H1 (cell line): ENCODE results near the gene AFAP1L2. TPM values are rescaled to one million over a fixed set of nuclear protein-coding genes. Genes with fewer than 3 reads are reported as not detected.

Experiments used
- CTCF ChIA-PET: fragments of 300-600 bp; sonication (Branson Sonifier 250); formaldehyde crosslinking; loops from one replicate; lab custom pipeline; 2021; ENCODE audit not compliant: partially characterized antibody; lab: Charles Lee
- POLR2A ChIA-PET: fragments of 300-600 bp; sonication (Branson Sonifier 250); formaldehyde crosslinking; loops from one replicate; lab custom pipeline; 2021; ENCODE audit warnings: inconsistent platforms; ENCODE audit not compliant: partially characterized antibody; lab: Charles Lee
- DNase-seq, 2 experiments: peaks; one replicate each; pipeline versions ENCODE4 v3.0.0 to v3.0.0-alpha.2; 2010 to 2022; ENCODE audit warnings: low spot score in 2 of 2, low read depth in 1 of 2, mixed read lengths in 1 of 2
- FAIRE-seq: peaks from 2 replicates; lab custom pipeline; 2011; peaks lifted over from hg19 to GRCh38; lab: Jason Lieb, UNC
- H2AFZ ChIP-seq: 2 replicates; pipeline ENCODE4 v1.8.1; 2012; ENCODE audit warnings: low read length, inconsistent platforms
- H2AK5ac ChIP-seq: 2 replicates; pipeline ENCODE4 v1.6.1; 2013; ENCODE audit warnings: low read depth, low read length
- H2BK120ac ChIP-seq: replicated peaks from 2 replicates; pipeline ENCODE3; 2013; ENCODE audit warnings: low read depth, low read length, inconsistent platforms
- H2BK12ac ChIP-seq: 2 replicates; pipeline ENCODE4 v1.6.1; 2013; ENCODE audit warnings: low read depth, low read length
- H2BK15ac ChIP-seq: 2 replicates; pipeline ENCODE4 v1.6.1; 2013; ENCODE audit warnings: low read length
- H2BK20ac ChIP-seq: 2 replicates; pipeline ENCODE4 v1.6.1; 2013; ENCODE audit warnings: low read length
- H2BK5ac ChIP-seq: 2 replicates; pipeline ENCODE4 v1.6.1; 2013; ENCODE audit warnings: low read depth, low read length
- H3K14ac ChIP-seq: 2 replicates; pipeline ENCODE4 v1.6.1; 2013; ENCODE audit warnings: inconsistent platforms; ENCODE audit not compliant: insufficient read length
- H3K18ac ChIP-seq: 2 replicates; pipeline ENCODE4 v1.6.1; 2013; ENCODE audit warnings: low read length; ENCODE audit errors: extremely low read depth
- H3K23ac ChIP-seq: 2 replicates; pipeline ENCODE4 v1.6.1; 2013; ENCODE audit warnings: inconsistent platforms; ENCODE audit not compliant: insufficient read length
- H3K23me2 ChIP-seq: 2 replicates; pipeline ENCODE4 v1.6.1; 2013; ENCODE audit warnings: low read depth, low read length
- H3K27ac ChIP-seq: 2 replicates; pipeline ENCODE4 v1.6.1; 2011; ENCODE audit warnings: low read depth, low read length, inconsistent platforms
- H3K27me3 ChIP-seq, 4 experiments: replicated peaks in 1 of 4; 1 replicate in 1 of 4; 2 replicates in 3 of 4; pipeline versions ENCODE4 v1.6.1 to v1.8.1; 2011 to 2013; ENCODE audit warnings: low read length in 3 of 4, mild to moderate bottlenecking in 3 of 4, inconsistent platforms in 2 of 4, mixed read lengths in 2 of 4, moderate library complexity in 1 of 4; ENCODE audit not compliant: control insufficient read depth in 3 of 4, insufficient read depth in 3 of 4; ENCODE audit errors: extremely low read depth in 1 of 4
- H3K36me3 ChIP-seq, 4 experiments: 2 replicates each; pipeline versions ENCODE4 v1.6.1 to v1.8.1; 2011 to 2013; ENCODE audit warnings: mild to moderate bottlenecking in 4 of 4, low read length in 3 of 4, moderate library complexity in 2 of 4, control low read depth in 1 of 4, inconsistent platforms in 1 of 4; ENCODE audit not compliant: insufficient read depth in 4 of 4, control insufficient read depth in 2 of 4
- H3K4ac ChIP-seq: replicated peaks from 2 replicates; pipeline ENCODE3; 2013; ENCODE audit warnings: low read length, low read depth, mixed read lengths, inconsistent platforms; ENCODE audit not compliant: insufficient read length
- H3K4me1 ChIP-seq, 4 experiments: replicated peaks in 1 of 4; 1 replicate in 1 of 4; 2 replicates in 3 of 4; pipeline versions ENCODE4 v1.6.1 to v1.8.1; 2011 to 2013; ENCODE audit warnings: low read length in 3 of 4, inconsistent platforms in 2 of 4, mixed read lengths in 1 of 4; ENCODE audit not compliant: insufficient read depth in 4 of 4, control insufficient read depth in 3 of 4
- H3K4me2 ChIP-seq, 2 experiments: 2 replicates each; pipeline versions ENCODE4 v1.6.1 to v1.8.1; 2011 to 2013; ENCODE audit warnings: low read depth in 2 of 2, low read length in 2 of 2, control low read depth in 1 of 2, inconsistent platforms in 1 of 2, mild to moderate bottlenecking in 1 of 2; ENCODE audit not compliant: insufficient read depth in 1 of 2
- H3K4me3 ChIP-seq, 4 experiments: fragments of 200-600, 300-600 bp in 1 of 4; sonication (generic), shearing (Covaris generic), sonication (Bioruptor Twin) in 1 of 4; 2 replicates each; pipeline versions ENCODE4 v1.5.1 to v1.8.1; 2011 to 2016; ENCODE audit warnings: low read length in 4 of 4, low read depth in 3 of 4, control low read depth in 2 of 4, inconsistent platforms in 2 of 4, mild to moderate bottlenecking in 2 of 4, mixed read lengths in 1 of 4, moderate library complexity in 1 of 4; ENCODE audit not compliant: insufficient read depth in 2 of 4; ENCODE audit errors: extremely low read depth in 1 of 4
- H3K56ac ChIP-seq: replicated peaks from 2 replicates; pipeline ENCODE3; 2013; ENCODE audit warnings: low read depth, mild to moderate bottlenecking, mixed read lengths, low read length, inconsistent platforms; ENCODE audit not compliant: insufficient read length
- H3K79me1 ChIP-seq: 2 replicates; pipeline ENCODE4 v1.6.1; 2013; ENCODE audit warnings: low read depth, low read length, control low read depth
- H3K79me2 ChIP-seq, 2 experiments: 2 replicates each; pipeline versions ENCODE4 v1.6.1 to v1.8.1; 2012 to 2013; ENCODE audit warnings: low read length in 2 of 2, mild to moderate bottlenecking in 2 of 2, inconsistent platforms in 1 of 2; ENCODE audit not compliant: insufficient read depth in 2 of 2, control insufficient read depth in 1 of 2
- H3K9ac ChIP-seq, 4 experiments: replicated peaks in 1 of 4; 1 replicate in 1 of 4; 2 replicates in 3 of 4; pipeline versions ENCODE4 v1.6.1 to v1.8.1; 2011 to 2013; ENCODE audit warnings: low read depth in 3 of 4, low read length in 3 of 4, control low read depth in 2 of 4, mild to moderate bottlenecking in 2 of 4, moderate library complexity in 2 of 4, inconsistent platforms in 1 of 4; ENCODE audit errors: extremely low read depth in 1 of 4
- H3K9me3 ChIP-seq, 2 experiments: 2 replicates each; pipeline versions ENCODE4 v1.6.1 to v1.8.1; 2012 to 2013; ENCODE audit warnings: mild to moderate bottlenecking in 2 of 2, moderate library complexity in 2 of 2, control low read depth in 1 of 2, inconsistent platforms in 1 of 2, low read depth in 1 of 2, low read length in 1 of 2, mixed read lengths in 1 of 2; ENCODE audit not compliant: insufficient read depth in 2 of 2
- H4K20me1 ChIP-seq, 2 experiments: replicated peaks in 1 of 2; 2 replicates each; pipeline versions ENCODE3 to v1.8.1; 2011 to 2013; ENCODE audit warnings: inconsistent platforms in 2 of 2, low read length in 2 of 2, mild to moderate bottlenecking in 1 of 2; ENCODE audit not compliant: insufficient read depth in 2 of 2, control insufficient read depth in 1 of 2
- H4K5ac ChIP-seq: 2 replicates; pipeline ENCODE4 v1.6.1; 2013; ENCODE audit warnings: low read length, low read depth, mixed read lengths, inconsistent platforms; ENCODE audit not compliant: insufficient read length
- H4K8ac ChIP-seq: 2 replicates; pipeline ENCODE4 v1.8.0; 2013; ENCODE audit warnings: mild to moderate bottlenecking, moderate library complexity, low read length, inconsistent platforms; ENCODE audit not compliant: insufficient read depth; ENCODE audit errors: extremely low read depth
- H4K91ac ChIP-seq: replicated peaks from 2 replicates; pipeline ENCODE3; 2013; ENCODE audit warnings: low read length, mixed read lengths, inconsistent platforms; ENCODE audit not compliant: insufficient read length
- CEBPB ChIP-seq: IDR thresholded peaks from 2 replicates; pipeline ENCODE4 v1.6.1; 2012; ENCODE audit warnings: low read depth, low read length
- CHD2 ChIP-seq: IDR thresholded peaks from 2 replicates; pipeline ENCODE4 v1.6.1; 2012; ENCODE audit warnings: low read length, improper control_type of control experiment
- E2F6 ChIP-seq: IDR thresholded peaks from 2 replicates; pipeline ENCODE4 v1.6.1; 2012; ENCODE audit warnings: inconsistent platforms
- EZH2 ChIP-seq: fragments of 200-600 bp; sonication (generic); IDR thresholded peaks from 2 replicates; pipeline ENCODE4 v1.7.1; 2012; ENCODE audit warnings: low read depth, mild to moderate bottlenecking, moderate library complexity, low read length, inconsistent platforms; ENCODE audit not compliant: severe bottlenecking
- RAD21 ChIP-seq, 2 experiments: IDR thresholded peaks in 1 of 2; conservative IDR thresholded peaks in 1 of 2; 2 replicates each; pipeline ENCODE4 v1.6.1; 2011; ENCODE audit warnings: low read depth in 2 of 2, low read length in 2 of 2, improper control_type of control experiment in 1 of 2, inconsistent platforms in 1 of 2, mild to moderate bottlenecking in 1 of 2, moderate library complexity in 1 of 2
- RBBP5 ChIP-seq: IDR thresholded peaks from 2 replicates; pipeline ENCODE4 v1.7.1; 2012; ENCODE audit warnings: low read depth, mild to moderate bottlenecking, inconsistent platforms, low read length, moderate library complexity, borderline replicate concordance
- SRF ChIP-seq: IDR thresholded peaks from 2 replicates; pipeline ENCODE4 v1.6.1; 2011; ENCODE audit warnings: mild to moderate bottlenecking, low read depth, low read length, moderate library complexity
- TEAD4 ChIP-seq: IDR thresholded peaks from 2 replicates; pipeline ENCODE4 v1.6.1; 2012; ENCODE audit warnings: low read depth, low read length, inconsistent platforms, mixed read lengths
- WGBS, 2 experiments: shearing (Covaris generic) in 1 of 2; methylation state at CpG; one replicate each; pipeline versions ENCODE4 v1.1.6 to v1.1.7; 2013 to 2015; ENCODE audit warnings: low lambda C conversion rate in 2 of 2, mixed read lengths in 2 of 2, inconsistent platforms in 1 of 2, low coverage in 1 of 2, missing lambda C conversion rate in 1 of 2; ENCODE audit not compliant: insufficient replicate concordance in 2 of 2, insufficient coverage in 1 of 2, insufficient read length in 1 of 2; ENCODE audit errors: extremely low coverage in 1 of 2, missing lambda C conversion rate in 1 of 2; 5-methylcytosine and 5-hydroxymethylcytosine counted together
- polyA plus RNA-seq, 7 experiments: library from polyadenylated mRNA; depleted of rRNA in 3 of 7; stranded (reverse) in 5 of 7; unstranded in 2 of 7; fragments of >200 nt in 5 of 7; fragments of 200-250 nt in 2 of 7; gene quantifications; 1 replicate in 5 of 7; 2 replicates in 1 of 7; 4 replicates in 1 of 7; pipeline versions ENCODE4 v1.2.1 to v1.2.3, GENCODE V29; 2011 to 2013; ENCODE audit warnings: missing spikeins in 2 of 7, mixed read lengths in 2 of 7
- total RNA-seq: library from RNA; stranded (reverse); fragmentation: NEBNext Ultra II Directional; extraction: Animal tissue kit (Norgen Biotek cat#: 25700); gene quantifications from 2 replicates; pipeline ENCODE4 v1.2.1, GENCODE V29; 2021

AFAP1L2 gene
- total and polyA plus RNA-seq, 2 of the 8 experiments (the other 6 are each of a cell fraction or from before 2014, with no cell fraction given): 3.9 to 6.4 TPM

- Histone ChIP-seq H3K23me2 (no peaks in the 10 kb centered on the region), H3K4me3 (no peak overlapping the region), H3K27me3 (no peaks in the 10 kb centered on the region), H2BK5ac (no peak overlapping the region), H4K5ac (no peak overlapping the region), H3K79me2 (no peaks in the 10 kb centered on the region), H2AK5ac (no peak overlapping the region), H2AFZ (no peak overlapping the region), H3K9ac (no peak overlapping the region), H2BK20ac (no peak overlapping the region), H3K9me3 (no peaks in the 10 kb centered on the region), H3K23ac (no peak overlapping the region), H3K4me2 (no peak overlapping the region), H2BK12ac (no peak overlapping the region), H3K18ac (no peak overlapping the region), H2BK15ac (no peak overlapping the region), H2BK120ac (no peak overlapping the region), H3K36me3 (no peaks in the 10 kb centered on the region), H3K4ac (no peak overlapping the region), H3K56ac (no peak overlapping the region), H3K27ac (no peak overlapping the region), H4K20me1 (no peaks in the 10 kb centered on the region), H4K91ac (no peak overlapping the region), H3K14ac (no peak overlapping the region), H4K8ac (peak overlapping the region; percentile 31; the same call in 1 of the 2 replicates), H3K4me1 (peaks cover 6 to 11% (median 10%) of the 10 kb centered on the region in 4 experiments), H3K79me1 (no peaks in the 10 kb centered on the region)
- no peak for TF ChIP-seq RBBP5
- no peak for TF ChIP-seq RAD21 (IDR thresholded peaks at IDR 0.05 in 1 of 2, conservative IDR thresholded peaks at IDR 0.05 in 1 of 2; ENCODE audit: low read depth in 2 of 2, low read length in 2 of 2)
- TF ChIP-seq SRF: no peak
- no peak for TF ChIP-seq TEAD4
- TF ChIP-seq EZH2: no peak
- TF ChIP-seq CEBPB: no peak
- TF ChIP-seq E2F6: no peak
- TF ChIP-seq CHD2: no peak
- ChIA-PET POLR2A (no interaction called here), CTCF (interaction anchor here (0.7 to 3.7 kb wide), 9 partner anchors 9 to 118 kb away, joined by 3 to 17 read pairs (median 3); partner anchors contain the start of gene AFAP1L2)
- WGBS, 2 experiments: 78% methylated on average over 6 of the region's 6 CpGs; no CpG with 5 or more reads in 1 of the 2 experiments
- DNase-seq: no peak
- FAIRE-seq: no peak
Measured at GRCh38 chr10:114334301-114334700, 70.0 kb downstream of the AFAP1L2 start.
